Pancreas (tissue), 10 donors: ENCODE measurements around the gene UBE2K. TPM values are rescaled to one million over a fixed set of nuclear protein-coding genes. Genes with fewer than 3 reads are reported as not detected.
A peak's percentile ranks its signal among the peaks of the same experiment; 100 is the strongest.
"Not testable (repeated sequence)": the region's sequence is repeated elsewhere in the genome, so short reads cannot be mapped to it uniquely, and the experiment has no call there.

Experiments used
- ATAC-seq, 4 donors: fragments of 200-7000 bp; cut with Tn5 transposase; one replicate each; pipeline versions ENCODE4 v1.8.0 to v1.9.1; 2020; ENCODE audit warnings: mild to moderate bottlenecking in 4 of 4, moderate library complexity in 4 of 4
- DNase-seq, 6 donors: peaks; one replicate each; pipeline ENCODE4 v3.0.0-alpha.2; 2020
- FAIRE-seq: peaks from 2 replicates; lab custom pipeline; 2012; peaks lifted over from hg19 to GRCh38; lab: Jason Lieb, UNC
- H3K27ac ChIP-seq, 4 donors: fragments of 200-600 bp; sonication (generic); 1 replicate in 3 of 4; 2 replicates in 1 of 4; pipeline versions ENCODE4 v1.5.0 to v1.8.0; 2020
- H3K27me3 ChIP-seq, 4 donors: fragments of 200-600 bp; one replicate each; pipeline ENCODE4 v1.8.0; 2021
- H3K36me3 ChIP-seq, 3 donors: fragments of 200-600 bp; sonication (generic) in 1 of 3; one replicate each; pipeline versions ENCODE4 v1.5.0 to v1.8.0; 2020 to 2021
- H3K4me1 ChIP-seq, 3 donors: fragments of 200-600 bp; one replicate each; pipeline ENCODE4 v1.8.0; 2021
- H3K4me3 ChIP-seq, 4 donors: fragments of 200-600 bp; sonication (generic) in 2 of 4; one replicate each; pipeline versions ENCODE4 v1.5.0 to v1.8.0; 2020 to 2021
- H3K9me3 ChIP-seq, 4 donors: fragments of 200-600 bp; one replicate each; pipeline ENCODE4 v1.8.0; 2021
- WGBS, 2 donors: extraction: QIAGEN DNeasy Blood & Tissue Kit; methylation state at CpG; one replicate each; pipeline ENCODE4 v1.1.7; 2013; 5-methylcytosine and 5-hydroxymethylcytosine counted together
- intact Hi-C, 3 donors: fragments of 100-400 bp; cut with DNase I; formaldehyde crosslinking; loops; one replicate each; pipeline versions ENCODE4 v1.11.1 to v1.14.2; 2022
- polyA plus RNA-seq, 2 donors: library from polyadenylated mRNA; stranded (reverse); fragments of 200-250 nt; gene quantifications; one replicate each; pipeline ENCODE4 v1.2.3, GENCODE V29; 2013
- total RNA-seq, 6 donors: library from RNA; stranded (reverse); fragmentation: NEBNext Ultra II Directional in 4 of 6; extraction: Animal tissue kit (Norgen Biotek cat#: 25700) in 4 of 6; gene quantifications; one replicate each; pipeline versions ENCODE4 v1.2.1 to v1.2.4, GENCODE V29; 2021 to 2023
- TF ChIP-seq, protein P1 (sequence below), 4 donors: fragments of 200-600 bp; sonication (generic) in 3 of 4; IDR thresholded peaks; one replicate each; pipeline versions ENCODE4 v1.5.0 to v1.8.0; 2021; ENCODE audit warnings: antibody characterized with exemption in 4 of 4
- donor health status: healthy with polysubstance abuse.
- donor health status: DM: no; HTN: no; CAD: no; lungs with moderate emphysema.
- donor health status: DM: no; HTN: no; CAD: no.
- donor health status: control.
- donor health status: control.
- donor health status: Bipolar disorder and iron deficiency.
- donor health status: DM: yes; HTN: yes; CAD: no.
- donor health status: DM: no; HTN: no; CAD: no.
- donor health status: DM: no; HTN: no; CAD: no.
- donor health status: DM: yes; HTN: yes; CAD: no.

Gene UBE2K
- total and polyA plus RNA-seq, 8 donors, result 14.1 to 32.4 (median 19.3) TPM

DNA sequence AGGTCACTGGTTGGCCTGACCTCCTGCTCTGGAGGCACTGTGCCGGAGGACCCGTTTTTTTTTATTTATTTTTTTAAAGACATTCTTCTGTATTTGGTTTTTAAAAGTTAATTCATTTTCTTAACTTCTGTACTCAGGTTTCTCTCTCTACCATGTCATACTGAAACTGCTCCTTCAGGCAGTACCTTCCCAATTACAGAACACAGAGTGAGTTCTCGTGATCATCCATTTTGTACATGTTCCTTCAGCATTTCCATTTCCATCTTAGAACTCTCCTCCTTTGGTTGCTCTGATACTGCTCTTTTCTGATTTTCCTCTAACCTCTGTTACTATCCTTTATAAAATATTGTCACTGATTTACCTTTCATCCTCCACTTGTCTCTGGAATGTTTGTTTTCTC lies 17.9 kb downstream of the UBE2K start:
- Histone ChIP-seq H3K4me1 (peaks cover 7 to 10% (median 10%) of the 10 kb centered on the region in 3 donors), H3K27ac (no peak overlapping the region), H3K4me3 (no peak overlapping the region), H3K27me3 (no peaks in the 10 kb centered on the region), H3K9me3 (no peaks in the 10 kb centered on the region), H3K36me3 (no peaks in the 10 kb centered on the region)
- intact Hi-C loops, result no loop called here
- FAIRE-seq, result no peak
- 80 to 90% methylated on average over 3 of the region's 3 CpGs for WGBS, 2 donors
- TF ChIP-seq, protein P1, sequence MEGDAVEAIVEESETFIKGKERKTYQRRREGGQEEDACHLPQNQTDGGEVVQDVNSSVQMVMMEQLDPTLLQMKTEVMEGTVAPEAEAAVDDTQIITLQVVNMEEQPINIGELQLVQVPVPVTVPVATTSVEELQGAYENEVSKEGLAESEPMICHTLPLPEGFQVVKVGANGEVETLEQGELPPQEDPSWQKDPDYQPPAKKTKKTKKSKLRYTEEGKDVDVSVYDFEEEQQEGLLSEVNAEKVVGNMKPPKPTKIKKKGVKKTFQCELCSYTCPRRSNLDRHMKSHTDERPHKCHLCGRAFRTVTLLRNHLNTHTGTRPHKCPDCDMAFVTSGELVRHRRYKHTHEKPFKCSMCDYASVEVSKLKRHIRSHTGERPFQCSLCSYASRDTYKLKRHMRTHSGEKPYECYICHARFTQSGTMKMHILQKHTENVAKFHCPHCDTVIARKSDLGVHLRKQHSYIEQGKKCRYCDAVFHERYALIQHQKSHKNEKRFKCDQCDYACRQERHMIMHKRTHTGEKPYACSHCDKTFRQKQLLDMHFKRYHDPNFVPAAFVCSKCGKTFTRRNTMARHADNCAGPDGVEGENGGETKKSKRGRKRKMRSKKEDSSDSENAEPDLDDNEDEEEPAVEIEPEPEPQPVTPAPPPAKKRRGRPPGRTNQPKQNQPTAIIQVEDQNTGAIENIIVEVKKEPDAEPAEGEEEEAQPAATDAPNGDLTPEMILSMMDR (IDR thresholded peaks at IDR 0.05), result no peak
- ATAC-seq, result no peak
- no peak for DNase-seq

DNA sequence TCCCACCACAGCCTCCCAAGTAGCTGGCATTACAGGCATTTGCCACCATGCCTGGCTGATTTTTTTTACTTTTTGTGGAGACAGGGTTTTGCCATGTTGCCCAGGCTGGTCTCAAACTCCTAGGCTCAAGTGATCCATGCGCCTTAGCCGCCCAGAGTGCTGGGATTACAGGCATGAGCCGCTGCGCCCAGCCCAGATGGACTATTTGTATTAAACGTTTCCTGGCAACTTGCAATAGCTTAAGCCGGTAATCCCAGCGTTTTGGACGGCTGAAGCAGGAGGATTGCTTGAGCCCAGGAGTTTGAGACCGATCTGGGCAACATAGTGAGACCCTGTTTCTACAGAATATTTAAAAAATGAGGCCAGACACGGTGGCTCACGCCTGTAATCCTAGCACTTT lies 18.4 kb downstream of the UBE2K start:
- FAIRE-seq (no peak), ATAC-seq (no peak), DNase-seq (no peak)
- intact Hi-C loops, result no loop called here
- H3K27ac ChIP-seq, result no peak overlapping the region
- no peak overlapping the region for H3K4me3 ChIP-seq
- no peaks in the 10 kb centered on the region for H3K27me3 ChIP-seq
- no peaks in the 10 kb centered on the region for H3K36me3 ChIP-seq
- TF ChIP-seq, protein P1 (IDR thresholded peaks at IDR 0.05), result no peak
- WGBS, 2 donors, result 85 to 89% methylated on average over 11 of the region's 11 CpGs
- H3K9me3 ChIP-seq, result no peaks in the 10 kb centered on the region
- H3K4me1 ChIP-seq, result peaks cover 7 to 10% (median 10%) of the 10 kb centered on the region in 3 donors

DNA sequence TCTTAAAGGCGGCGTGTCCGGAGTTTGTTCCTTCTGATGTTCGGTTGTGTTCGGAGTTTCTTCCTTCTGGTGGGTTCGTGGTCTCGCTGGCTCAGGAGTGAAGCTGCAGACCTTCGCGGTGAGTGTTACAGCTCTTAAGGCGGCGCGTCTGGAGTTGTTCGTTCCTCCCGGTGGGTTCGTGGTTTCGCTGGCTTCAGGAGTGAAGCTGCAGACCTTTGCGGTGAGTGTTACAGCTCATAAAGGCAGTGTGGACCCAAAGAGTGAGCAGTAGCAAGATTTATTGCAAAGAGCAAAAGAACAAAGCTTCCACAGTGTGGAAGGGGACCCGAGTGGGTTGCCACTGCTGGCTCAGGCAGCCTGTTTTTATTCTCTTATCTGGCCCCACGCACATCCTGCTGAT lies 19.8 kb downstream of the UBE2K start:
- H3K9me3 ChIP-seq, DNase-seq, ATAC-seq, H3K27ac ChIP-seq, H3K4me3 ChIP-seq, H3K4me1 ChIP-seq, intact Hi-C loops, H3K36me3 ChIP-seq, FAIRE-seq, H3K27me3 ChIP-seq: not testable (repeated sequence)
- 94% methylated on average over 17 to 19 of the region's 19 CpGs for WGBS, 2 donors

DNA sequence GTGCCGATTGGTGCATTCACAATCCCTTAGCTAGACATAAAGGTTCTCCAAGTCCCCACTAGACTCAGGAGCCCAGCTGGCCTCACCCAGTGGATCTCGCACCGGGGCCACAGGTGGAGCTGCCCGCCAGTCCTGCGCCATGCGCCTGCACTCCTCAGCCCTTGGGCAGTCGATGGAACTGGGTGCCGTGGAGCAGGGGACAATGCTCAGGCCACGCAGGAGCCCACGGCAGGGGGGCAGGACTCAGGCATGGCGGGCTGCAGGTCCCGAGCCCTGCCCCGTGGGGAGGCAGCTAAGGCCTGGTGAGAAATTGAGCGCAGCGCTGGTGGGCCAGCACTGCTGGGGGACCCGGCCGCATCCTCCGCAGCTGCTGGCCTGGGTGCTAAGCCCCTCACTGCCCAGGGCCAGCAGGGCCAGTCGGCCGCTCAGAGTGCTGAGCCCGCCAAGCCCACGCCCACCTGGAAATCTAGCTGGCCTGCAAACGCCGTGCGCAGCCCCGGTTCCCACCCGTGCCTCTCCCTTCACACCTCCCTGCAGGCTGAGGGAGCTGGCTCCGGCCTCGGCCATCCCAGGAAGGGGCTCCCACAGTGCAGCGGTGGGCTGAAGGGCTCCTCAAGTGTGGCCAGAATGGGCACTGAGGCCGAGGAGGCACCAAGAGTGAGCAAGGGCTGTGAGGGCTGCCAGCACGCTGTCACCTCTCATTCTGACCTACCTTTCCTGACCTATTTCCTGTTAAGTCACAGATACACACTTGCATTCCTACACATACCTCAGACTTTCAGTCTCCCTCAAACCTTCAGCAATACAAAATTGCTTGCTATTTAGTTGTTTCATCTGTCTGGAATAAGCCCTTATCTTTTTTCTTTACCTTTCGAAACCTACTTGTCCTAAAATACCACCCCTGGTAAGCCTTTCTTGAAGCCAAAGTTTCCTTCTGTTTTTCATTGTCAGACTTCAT lies 20.7 kb downstream of the UBE2K start:
- H3K36me3 ChIP-seq, result no peaks in the 10 kb centered on the region
- DNase-seq (peak in 1 of 6 donors; percentile 56), FAIRE-seq (no peak), ATAC-seq (peak in 3 of 4 donors; percentile 38 to 58 (median 50))
- WGBS, 2 donors, result 89 to 91% methylated on average over 33 of the region's 33 CpGs
- no peak overlapping the region for H3K4me3 ChIP-seq
- H3K27me3 ChIP-seq, result no peaks in the 10 kb centered on the region
- no peak overlapping the region for H3K27ac ChIP-seq
- intact Hi-C loops, result no loop called here
- peaks cover 7 to 10% (median 10%) of the 10 kb centered on the region in 3 donors for H3K4me1 ChIP-seq
- TF ChIP-seq, protein P1 (IDR thresholded peaks at IDR 0.05), result no peak
- no peaks in the 10 kb centered on the region for H3K9me3 ChIP-seq

DNA sequence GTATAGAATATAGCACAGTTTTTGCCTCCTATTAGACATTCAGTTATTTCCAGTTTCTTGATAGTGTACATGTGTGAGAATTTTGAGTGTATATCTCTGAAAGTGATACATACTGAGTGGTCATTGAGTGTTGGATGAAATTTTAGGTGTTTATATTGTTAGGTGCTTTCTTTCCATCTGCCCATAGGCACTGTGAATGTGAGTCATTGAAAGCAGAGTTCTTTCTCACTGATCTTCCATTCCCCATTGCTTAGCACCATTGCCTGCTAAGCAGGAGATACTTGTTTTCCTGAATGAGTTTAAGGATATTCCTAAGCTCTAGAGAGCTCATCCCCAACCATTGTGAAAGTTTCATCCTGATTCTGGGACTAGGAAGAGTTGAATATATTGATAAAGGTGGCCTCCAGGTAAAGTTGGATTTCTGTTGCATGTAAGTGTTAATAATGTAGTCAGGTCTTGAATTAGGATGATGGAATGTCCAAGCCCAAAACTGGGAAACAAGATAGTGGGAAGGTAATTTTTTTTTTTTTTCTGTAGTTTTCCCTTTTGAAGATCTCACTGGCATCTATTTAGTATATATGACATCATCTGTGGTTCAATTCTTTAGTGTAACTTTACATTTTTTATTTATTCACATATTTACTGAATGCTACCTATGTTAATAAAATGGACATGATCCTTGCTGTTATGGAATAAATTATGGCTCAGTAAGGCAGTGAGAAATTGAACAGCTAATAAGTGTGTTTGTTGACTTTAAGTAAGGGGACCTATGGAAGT lies 22.1 kb downstream of the UBE2K start:
- intact Hi-C loops, result no loop called here
- FAIRE-seq (no peak), DNase-seq (no peak), ATAC-seq (no peak)
- Histone ChIP-seq H3K9me3 (no peaks in the 10 kb centered on the region), H3K27ac (no peak overlapping the region), H3K36me3 (no peaks in the 10 kb centered on the region), H3K4me3 (no peak overlapping the region), H3K27me3 (no peaks in the 10 kb centered on the region), H3K4me1 (peaks cover 7 to 10% (median 10%) of the 10 kb centered on the region in 3 donors)
- TF ChIP-seq, protein P1 (IDR thresholded peaks at IDR 0.05), result no peak

DNA sequence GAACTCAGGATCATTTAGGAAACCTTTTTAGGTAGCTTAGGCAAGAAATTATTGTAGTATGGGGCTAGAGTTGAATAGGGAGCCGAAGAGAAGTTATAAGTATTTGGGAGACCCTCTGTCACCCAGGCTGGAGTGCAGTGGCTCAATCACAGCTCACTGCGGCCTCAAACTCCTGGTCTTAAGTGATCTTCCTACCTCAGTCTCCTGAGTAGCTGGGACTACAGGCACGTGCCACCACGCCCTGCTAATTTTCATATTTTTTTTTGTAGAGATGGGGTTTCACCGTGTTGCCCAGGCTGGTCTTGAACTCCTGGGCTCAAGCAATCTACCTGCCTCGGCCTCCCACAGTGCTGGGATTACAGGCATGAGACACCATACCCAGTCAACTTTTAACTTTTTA lies 23.3 kb downstream of the UBE2K start:
- WGBS, 2 donors, result 93 to 96% methylated on average over 6 of the region's 6 CpGs
- not testable (repeated sequence) for H3K27ac ChIP-seq

More for the DNA sequence above, 23.3 kb downstream of the UBE2K start:
- H3K4me1 ChIP-seq, ATAC-seq, FAIRE-seq, H3K27me3 ChIP-seq, DNase-seq, H3K36me3 ChIP-seq, intact Hi-C loops, H3K9me3 ChIP-seq, H3K4me3 ChIP-seq: not testable (repeated sequence)
